K562 (cell line): ENCODE results near the gene NXF1. TPM values are rescaled to one million over a fixed set of nuclear protein-coding genes. Genes with fewer than 3 reads are reported as not detected.

Experiments used
- AFF4 ChIP-seq: sonication (generic); formaldehyde crosslinking; IDR thresholded peaks from 2 replicates; pipeline ENCODE4 v1.8.0; 2023; ENCODE audit warnings: mild to moderate bottlenecking, missing genetic modification reagents
- CBFB ChIP-seq: sonication (generic); formaldehyde crosslinking; IDR thresholded peaks from 2 replicates; pipeline ENCODE4 v1.4.0; 2020; ENCODE audit warnings: mild to moderate bottlenecking, missing genetic modification reagents
- EZH2 ChIP-seq: IDR thresholded peaks from 2 replicates; pipeline ENCODE4 v1.6.1; 2012; ENCODE audit warnings: low read depth, mild to moderate bottlenecking, inconsistent platforms, low read length, borderline replicate concordance
- FOXA3 ChIP-seq, 2 experiments: fragments of 450-650 bp in 1 of 2; sonication (generic) in 1 of 2; formaldehyde crosslinking; IDR thresholded peaks in 1 of 2; conservative IDR thresholded peaks in 1 of 2; 2 replicates each; pipeline versions ENCODE4 v1.4.0 to v1.8.0; 2020 to 2022; ENCODE audit warnings: mild to moderate bottlenecking in 2 of 2, missing genetic modification reagents in 1 of 2
- GABPA ChIP-seq: fragments of 200-800 bp; sonication (Bioruptor generic); conservative IDR thresholded peaks from 2 replicates; pipeline ENCODE4 v1.6.1; 2016; ENCODE audit warnings: low read depth, missing genetic modification characterization, missing compliant biosample characterization
- MXI1 ChIP-seq: IDR thresholded peaks from 2 replicates; pipeline ENCODE4 v1.6.1; 2011; ENCODE audit warnings: low read depth, mild to moderate bottlenecking, improper control_type of control experiment, low read length
- NFYB ChIP-seq: IDR thresholded peaks from 2 replicates; pipeline ENCODE4 v1.6.1; 2011; ENCODE audit warnings: mild to moderate bottlenecking, moderate library complexity; ENCODE audit not compliant: insufficient read length; ENCODE audit errors: extremely low read depth
- RBM22 ChIP-seq: fragments of 200-400 bp; formaldehyde crosslinking; IDR thresholded peaks from 2 replicates; pipeline ENCODE4 v1.6.1; 2018; ENCODE audit warnings: low read length, low read depth; ENCODE audit not compliant: poor library complexity, severe bottlenecking
- RFX7 ChIP-seq: fragments of 250-450 bp; sonication (Bioruptor Pico); IDR thresholded peaks from 2 replicates; pipeline ENCODE4 v1.5.1; 2021; ENCODE audit warnings: mild to moderate bottlenecking
- SRSF7 ChIP-seq: fragments of 200-400 bp; formaldehyde crosslinking; optimal IDR thresholded peaks from 2 replicates; pipeline ENCODE3; 2017; ENCODE audit warnings: mild to moderate bottlenecking, low read depth, low read length
- TBL1XR1 ChIP-seq, 2 experiments: IDR thresholded peaks; 2 replicates each; pipeline ENCODE4 v1.6.1; 2012; ENCODE audit warnings: improper control_type of control experiment in 2 of 2, low read length in 2 of 2, mild to moderate bottlenecking in 1 of 2
- TBP ChIP-seq: optimal IDR thresholded peaks from 2 replicates; pipeline ENCODE3; 2011; ENCODE audit warnings: low read depth, low read length, improper control_type of control experiment
- ZC3H11A ChIP-seq: IDR thresholded peaks from 2 replicates; pipeline ENCODE4 v1.6.1; 2012; ENCODE audit warnings: low read depth, low read length, improper control_type of control experiment
- ZNF280A ChIP-seq: fragments of 450-650 bp; IDR thresholded peaks from 2 replicates; pipeline ENCODE4 v1.6.1; 2018; ENCODE audit warnings: mild to moderate bottlenecking, low read depth; ENCODE audit not compliant: partially characterized antibody
- ZNF347 ChIP-seq: fragments of 450-650 bp; formaldehyde crosslinking; IDR thresholded peaks from 2 replicates; pipeline ENCODE4 v1.4.0; 2020; ENCODE audit warnings: low read depth, mild to moderate bottlenecking, moderate library complexity
- polyA plus RNA-seq, 8 experiments: library from polyadenylated mRNA; depleted of rRNA in 4 of 8; stranded (reverse) in 5 of 8; unstranded in 3 of 8; fragments of >200 nt; fragmentation: Nextera tagmentation in 2 of 8; fragmentation: Illumina TruSeq in 1 of 8; extraction: Ambion mirVana in 2 of 8; extraction: Trizol in 1 of 8; gene quantifications; 2 replicates each; pipeline versions ENCODE4 v1.2.1 to v1.2.3, GENCODE V29; 2011 to 2014; ENCODE audit warnings: inconsistent platforms in 1 of 8, missing spikeins in 1 of 8
- total RNA-seq, 7 experiments: library from RNA; depleted of rRNA in 6 of 7; stranded (reverse); fragments of >200 nt in 6 of 7; fragmentation: Illumina TruSeq in 2 of 7; extraction: Trizol in 2 of 7; gene quantifications; 2 replicates each; pipeline versions ENCODE4 v1.2.1 to v1.2.3, GENCODE V29; 2011 to 2021; ENCODE audit warnings: low replicate concordance in 1 of 7
- TF ChIP-seq, protein P1 (sequence below): fragments of 450-650 bp; IDR thresholded peaks from 2 replicates; pipeline ENCODE4 v1.6.1; 2018; ENCODE audit not compliant: partially characterized antibody
- TF ChIP-seq, protein P2 (sequence below): sonication (generic); formaldehyde crosslinking; IDR thresholded peaks from 2 replicates; pipeline ENCODE4 v1.9.0; 2022; ENCODE audit warnings: mild to moderate bottlenecking, missing genetic modification reagents

NXF1 gene
- total and polyA plus RNA-seq, 9 of the 15 experiments (the other 6 are each of a cell fraction or from before 2014, with no cell fraction given), result 18.1 to 98.3 (median 35.8) TPM

- TF ChIP-seq FOXA3 (CRISPR knock-in tag; conservative IDR thresholded peaks at IDR 0.05 in 1 of 2, IDR thresholded peaks at IDR 0.05 in 1 of 2) (no peak), RBM22 (no peak), SRSF7 (no peak), NFYB (no peak), ZNF347 (no peak), CBFB (CRISPR knock-in tag) (no peak), RFX7 (no peak), MXI1 (peak; percentile 48), ZC3H11A (no peak), EZH2 (no peak), TBP (peak; percentile 47), TBL1XR1 (IDR thresholded peaks at IDR 0.05; ENCODE audit: low read length in 2 of 2) (0 out of 4 replicates have a peak, but pooled peaks of 1 of the 2 experiments have one; percentile 47), AFF4 (CRISPR knock-in tag) (no peak), ZNF280A (no peak), GABPA (tag) (no peak)
- TF ChIP-seq, protein P1, sequence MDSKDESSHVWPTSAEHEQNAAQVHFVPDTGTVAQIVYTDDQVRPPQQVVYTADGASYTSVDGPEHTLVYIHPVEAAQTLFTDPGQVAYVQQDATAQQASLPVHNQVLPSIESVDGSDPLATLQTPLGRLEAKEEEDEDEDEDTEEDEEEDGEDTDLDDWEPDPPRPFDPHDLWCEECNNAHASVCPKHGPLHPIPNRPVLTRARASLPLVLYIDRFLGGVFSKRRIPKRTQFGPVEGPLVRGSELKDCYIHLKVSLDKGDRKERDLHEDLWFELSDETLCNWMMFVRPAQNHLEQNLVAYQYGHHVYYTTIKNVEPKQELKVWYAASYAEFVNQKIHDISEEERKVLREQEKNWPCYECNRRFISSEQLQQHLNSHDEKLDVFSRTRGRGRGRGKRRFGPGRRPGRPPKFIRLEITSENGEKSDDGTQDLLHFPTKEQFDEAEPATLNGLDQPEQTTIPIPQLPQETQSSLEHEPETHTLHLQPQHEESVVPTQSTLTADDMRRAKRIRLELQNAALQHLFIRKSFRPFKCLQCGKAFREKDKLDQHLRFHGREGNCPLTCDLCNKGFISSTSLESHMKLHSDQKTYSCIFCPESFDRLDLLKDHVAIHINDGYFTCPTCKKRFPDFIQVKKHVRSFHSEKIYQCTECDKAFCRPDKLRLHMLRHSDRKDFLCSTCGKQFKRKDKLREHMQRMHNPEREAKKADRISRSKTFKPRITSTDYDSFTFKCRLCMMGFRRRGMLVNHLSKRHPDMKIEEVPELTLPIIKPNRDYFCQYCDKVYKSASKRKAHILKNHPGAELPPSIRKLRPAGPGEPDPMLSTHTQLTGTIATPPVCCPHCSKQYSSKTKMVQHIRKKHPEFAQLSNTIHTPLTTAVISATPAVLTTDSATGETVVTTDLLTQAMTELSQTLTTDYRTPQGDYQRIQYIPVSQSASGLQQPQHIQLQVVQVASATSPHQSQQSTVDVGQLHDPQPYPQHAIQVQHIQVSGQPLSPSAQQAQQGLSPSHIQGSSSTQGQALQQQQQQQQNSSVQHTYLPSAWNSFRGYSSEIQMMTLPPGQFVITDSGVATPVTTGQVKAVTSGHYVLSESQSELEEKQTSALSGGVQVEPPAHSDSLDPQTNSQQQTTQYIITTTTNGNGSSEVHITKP, result peak; percentile 34
- TF ChIP-seq, protein P2, sequence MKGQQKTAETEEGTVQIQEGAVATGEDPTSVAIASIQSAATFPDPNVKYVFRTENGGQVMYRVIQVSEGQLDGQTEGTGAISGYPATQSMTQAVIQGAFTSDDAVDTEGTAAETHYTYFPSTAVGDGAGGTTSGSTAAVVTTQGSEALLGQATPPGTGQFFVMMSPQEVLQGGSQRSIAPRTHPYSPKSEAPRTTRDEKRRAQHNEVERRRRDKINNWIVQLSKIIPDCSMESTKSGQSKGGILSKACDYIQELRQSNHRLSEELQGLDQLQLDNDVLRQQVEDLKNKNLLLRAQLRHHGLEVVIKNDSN (CRISPR knock-in tag), result no peak
Observed at GRCh38 chr11:62786318-62787004, 18.8 kb downstream of the NXF1 start (continued).
